Measurements from ENCODE around the gene ARRB1. TPM values are rescaled to one million over a fixed set of nuclear protein-coding genes. Genes with fewer than 3 reads are reported as not detected.

The ARRB1 gene
- total and polyA plus RNA-seq, 3 donors from 2014 or later = 8.4 to 9.8 (median 8.5) TPM

DNA sequence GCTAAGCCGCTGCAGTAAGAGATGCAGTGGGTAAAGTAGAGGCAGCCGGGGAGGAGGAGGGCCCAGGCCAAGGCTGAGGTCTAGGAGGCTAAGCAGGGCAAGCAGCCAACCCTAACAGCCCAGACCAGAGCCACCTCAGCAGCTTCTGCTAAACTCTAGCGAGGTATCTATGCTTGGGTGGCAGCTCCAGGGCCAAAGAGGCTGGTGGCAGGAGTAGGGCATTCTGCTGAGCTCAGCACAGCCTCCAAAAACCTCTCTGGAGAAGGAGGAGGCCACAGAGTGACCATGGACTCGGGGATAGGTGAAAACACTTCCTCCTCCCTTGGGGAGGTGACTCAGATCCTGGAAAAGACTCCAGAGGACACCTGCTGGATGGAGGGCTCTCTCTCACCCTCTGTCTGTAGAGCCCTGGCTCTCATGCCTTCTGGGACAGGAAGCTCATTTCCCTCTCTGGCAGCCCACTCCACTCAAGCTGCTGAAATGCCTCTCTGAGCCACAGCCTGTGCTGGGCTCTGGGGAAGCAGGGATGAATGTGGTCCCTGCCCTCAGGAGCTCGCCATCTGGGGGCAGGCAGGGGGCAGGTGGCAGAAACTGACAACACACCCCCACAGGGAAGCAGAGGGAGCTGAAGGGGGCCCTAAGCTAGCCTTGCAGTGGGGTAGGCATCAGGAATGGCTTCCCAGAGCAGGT lies 127.4 kb downstream of the ARRB1 start:
- no peak for DNase-seq
- intact Hi-C loops (cut with DNase I; ENCODE audit: low total_unique reads) = no loop called here
- H3K4me1 ChIP-seq = no peaks in the 10 kb centered on the region
- no peaks in the 10 kb centered on the region for H3K27me3 ChIP-seq
- no peak overlapping the region for H3K4me3 ChIP-seq
- TF ChIP-seq POLR2A (IDR thresholded peaks at IDR 0.05) (no peak), CTCF (IDR thresholded peaks at IDR 0.05) (no peak)
- no peaks in the 10 kb centered on the region for H3K36me3 ChIP-seq (ENCODE audit: low read depth, missing control alignments)
- no peak overlapping the region for H3K27ac ChIP-seq
- H3K9me3 ChIP-seq = no peaks in the 10 kb centered on the region
- 50 to 60% methylated on average over 5 of the region's 5 CpGs for WGBS, 2 donors

GRCh38 chr11:75219869-75220268 lies 131.6 kb downstream of the ARRB1 start:
- H3K36me3 ChIP-seq (ENCODE audit: low read depth, missing control alignments) = no peaks in the 10 kb centered on the region
- no peak overlapping the region for H3K27ac ChIP-seq
- intact Hi-C loops (cut with DNase I; ENCODE audit: low total_unique reads) = no loop called here
- H3K27me3 ChIP-seq = no peaks in the 10 kb centered on the region
- WGBS, 2 donors = 55 to 65% methylated on average over 2 of the region's 2 CpGs
- H3K4me3 ChIP-seq = no peak overlapping the region
- no peaks in the 10 kb centered on the region for H3K9me3 ChIP-seq
- no peak for DNase-seq
- H3K4me1 ChIP-seq = no peaks in the 10 kb centered on the region
- TF ChIP-seq POLR2A (IDR thresholded peaks at IDR 0.05) (no peak), CTCF (IDR thresholded peaks at IDR 0.05) (no peak)

GRCh38 chr11:75214843-75215242 lies 136.6 kb downstream of the ARRB1 start:
- no peaks in the 10 kb centered on the region for H3K9me3 ChIP-seq
- no peak for TF ChIP-seq POLR2A (IDR thresholded peaks at IDR 0.05)
- no peak for TF ChIP-seq CTCF (IDR thresholded peaks at IDR 0.05)
- no peak overlapping the region for H3K4me3 ChIP-seq
- no peak overlapping the region for H3K27ac ChIP-seq
- DNase-seq = no peak
- intact Hi-C loops (cut with DNase I; ENCODE audit: low total_unique reads) = no loop called here
- no peaks in the 10 kb centered on the region for H3K36me3 ChIP-seq (ENCODE audit: low read depth, missing control alignments)
- H3K4me1 ChIP-seq = no peaks in the 10 kb centered on the region
- no peaks in the 10 kb centered on the region for H3K27me3 ChIP-seq

- Histone ChIP-seq H3K4me1 (no peaks in the 10 kb centered on the region), H3K27ac (no peak overlapping the region), H3K36me3 (ENCODE audit: low read depth, missing control alignments) (no peaks in the 10 kb centered on the region), H3K27me3 (no peaks in the 10 kb centered on the region), H3K9me3 (no peaks in the 10 kb centered on the region), H3K4me3 (no peak overlapping the region)
- WGBS, 2 donors = 0 to 2% methylated on average over 8 of the region's 8 CpGs
- peak; percentile 94 for DNase-seq
- intact Hi-C loops (cut with DNase I; ENCODE audit: low total_unique reads) = no loop called here
- TF ChIP-seq POLR2A (IDR thresholded peaks at IDR 0.05) (no peak), CTCF (IDR thresholded peaks at IDR 0.05) (peak in 1 of 3 experiments; percentile 29)
These were observed 137.0 kb downstream of the ARRB1 start for GRCh38 chr11:75214411-75214821.

MicroRNA genes within 50 kb of the gene (microRNA counts, 767-probe panel; counts per million panel counts)
- microRNA hsa-miR-326 = 0 to 152 counts per million in 2 donors

Small RNAs within 50 kb of the gene (microRNA-seq; reads per million reads assigned to microRNA genes)
- 9.7 to 16.6 reads per million in 2 donors for gene MIR326 (ENCODE audit: borderline number of aligned reads in 2 of 2, borderline replicate concordance in 1 of 2)

Small RNAs within 50 kb of the gene (small RNA-seq; reads per million reads assigned to genes)
- gene MIR326 (0 to 0.18 reads per million in 2 donors), gene SNORD15A (0 reads per million in 2 donors)

Other genes with a start within 250 kb of the ARRB1 start
- 10 to 100 TPM; 33.2 to 46.2 TPM for gene SLCO2B1, start 200.6 kb downstream of the ARRB1 start, total RNA-seq
- gene SLCO2B1, start 200.6 kb downstream of the ARRB1 start, polyA plus RNA-seq (ENCODE audit: insufficient read depth, low read depth, low replicate concordance) = 18.2 TPM
- gene TPBGL, start 110.9 kb downstream of the ARRB1 start, total RNA-seq = 10 to 100 TPM in 1 of 2 donors, 1 to 10 TPM in 1; 8.1 to 15.4 TPM
- gene TPBGL, start 110.9 kb downstream of the ARRB1 start, polyA plus RNA-seq (ENCODE audit: insufficient read depth, low read depth, low replicate concordance) = 10.0 TPM
- gene RPS3, start 47.9 kb upstream of the ARRB1 start, total RNA-seq = 100 to 1,000 TPM; 464 to 925 TPM
- 1,294 TPM for gene RPS3, start 47.9 kb upstream of the ARRB1 start, polyA plus RNA-seq (ENCODE audit: insufficient read depth, low read depth, low replicate concordance)
- 10 to 100 TPM; 51.2 to 58.2 TPM for gene KLHL35, start 81.5 kb upstream of the ARRB1 start, total RNA-seq
- 15.4 TPM for gene KLHL35, start 81.5 kb upstream of the ARRB1 start, polyA plus RNA-seq (ENCODE audit: insufficient read depth, low read depth, low replicate concordance)
- gene GDPD5, start 174.3 kb upstream of the ARRB1 start, total RNA-seq = 10 to 100 TPM; 43.3 to 99.5 TPM
- gene GDPD5, start 174.3 kb upstream of the ARRB1 start, polyA plus RNA-seq (ENCODE audit: insufficient read depth, low read depth, low replicate concordance) = 65.8 TPM
- gene SERPINH1, start 210.6 kb upstream of the ARRB1 start, total RNA-seq = 100 to 1,000 TPM; 122 to 178 TPM
- 92.2 TPM for gene SERPINH1, start 210.6 kb upstream of the ARRB1 start, polyA plus RNA-seq (ENCODE audit: insufficient read depth, low read depth, low replicate concordance)